ENCODE measurements around the gene SURF2. TPM values are rescaled to one million over a fixed set of nuclear protein-coding genes. Genes with fewer than 3 reads are reported as not detected.

The SURF2 gene
- total RNA-seq, 1 experiment from 2014 or later, result 20.6 TPM

DNA sequence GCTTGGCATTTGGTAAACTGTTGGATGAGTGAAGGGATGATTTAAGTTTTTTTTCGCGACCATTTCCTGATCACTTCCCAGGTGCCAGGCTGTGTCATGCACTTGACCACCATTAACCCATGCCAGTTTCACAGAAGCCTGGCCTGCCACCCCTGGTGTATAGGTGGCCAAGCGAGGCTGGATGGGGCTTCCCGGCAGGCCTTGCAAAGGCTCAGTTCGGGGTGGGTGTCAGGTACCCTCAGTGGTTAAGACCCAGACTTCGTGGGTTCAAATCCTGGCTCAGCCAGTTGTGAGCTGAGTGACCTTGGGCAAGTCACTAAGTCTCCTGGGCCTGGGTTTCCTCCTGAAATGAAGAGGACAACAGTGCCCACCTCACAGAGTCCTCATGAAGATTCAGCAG lies 10.8 kb upstream of the SURF2 start:
- Mint-ChIP-seq H3K4me1 (ENCODE audit: low read depth, unreplicated experiment) (peaks cover 6% of the 10 kb centered on the region), H3K27ac (ENCODE audit: unreplicated experiment) (no peak overlapping the region), H3K9me3 (ENCODE audit: low read depth, unreplicated experiment) (no peaks in the 10 kb centered on the region), H3K36me3 (ENCODE audit: insufficient read depth, unreplicated experiment) (peaks cover 49% of the 10 kb centered on the region), H3K4me3 (ENCODE audit: low read depth, unreplicated experiment) (no peak overlapping the region), H3K27me3 (ENCODE audit: unreplicated experiment) (no peaks in the 10 kb centered on the region)
- intact Hi-C loops (cut with micrococcal nuclease; ENCODE audit: unreplicated experiment), result loop anchor here (10.0 kb wide), 1 partner anchor 59 kb away; no protein-coding TSS in a partner anchor
- TF ChIP-seq, protein P1, sequence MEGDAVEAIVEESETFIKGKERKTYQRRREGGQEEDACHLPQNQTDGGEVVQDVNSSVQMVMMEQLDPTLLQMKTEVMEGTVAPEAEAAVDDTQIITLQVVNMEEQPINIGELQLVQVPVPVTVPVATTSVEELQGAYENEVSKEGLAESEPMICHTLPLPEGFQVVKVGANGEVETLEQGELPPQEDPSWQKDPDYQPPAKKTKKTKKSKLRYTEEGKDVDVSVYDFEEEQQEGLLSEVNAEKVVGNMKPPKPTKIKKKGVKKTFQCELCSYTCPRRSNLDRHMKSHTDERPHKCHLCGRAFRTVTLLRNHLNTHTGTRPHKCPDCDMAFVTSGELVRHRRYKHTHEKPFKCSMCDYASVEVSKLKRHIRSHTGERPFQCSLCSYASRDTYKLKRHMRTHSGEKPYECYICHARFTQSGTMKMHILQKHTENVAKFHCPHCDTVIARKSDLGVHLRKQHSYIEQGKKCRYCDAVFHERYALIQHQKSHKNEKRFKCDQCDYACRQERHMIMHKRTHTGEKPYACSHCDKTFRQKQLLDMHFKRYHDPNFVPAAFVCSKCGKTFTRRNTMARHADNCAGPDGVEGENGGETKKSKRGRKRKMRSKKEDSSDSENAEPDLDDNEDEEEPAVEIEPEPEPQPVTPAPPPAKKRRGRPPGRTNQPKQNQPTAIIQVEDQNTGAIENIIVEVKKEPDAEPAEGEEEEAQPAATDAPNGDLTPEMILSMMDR (IDR thresholded peaks at IDR 0.05; ENCODE audit: unreplicated experiment), result no peak
- no TSS peak for BruUV-seq (replicated peaks)
- CTCF ChIA-PET, result no interaction called here
- DNase-seq, result no peak

GRCh38 chr9:133346021-133346785 lies 10.1 kb upstream of the SURF2 start:
- no peak for DNase-seq
- no TSS peak for BruUV-seq (replicated peaks)
- Mint-ChIP-seq H3K27me3 (ENCODE audit: unreplicated experiment) (no peaks in the 10 kb centered on the region), H3K4me1 (ENCODE audit: low read depth, unreplicated experiment) (peaks cover 6% of the 10 kb centered on the region), H3K9me3 (ENCODE audit: low read depth, unreplicated experiment) (no peaks in the 10 kb centered on the region), H3K27ac (ENCODE audit: unreplicated experiment) (no peak overlapping the region), H3K36me3 (ENCODE audit: insufficient read depth, unreplicated experiment) (peaks cover 52% of the 10 kb centered on the region), H3K4me3 (ENCODE audit: low read depth, unreplicated experiment) (peak overlapping the region; percentile 82)
- TF ChIP-seq, protein P1 (IDR thresholded peaks at IDR 0.05; ENCODE audit: unreplicated experiment), result no peak
- intact Hi-C loops (cut with micrococcal nuclease; ENCODE audit: unreplicated experiment), result loop anchor here (10.0 kb wide), 1 partner anchor 59 kb away; no protein-coding TSS in a partner anchor
- CTCF ChIA-PET, result no interaction called here

DNA sequence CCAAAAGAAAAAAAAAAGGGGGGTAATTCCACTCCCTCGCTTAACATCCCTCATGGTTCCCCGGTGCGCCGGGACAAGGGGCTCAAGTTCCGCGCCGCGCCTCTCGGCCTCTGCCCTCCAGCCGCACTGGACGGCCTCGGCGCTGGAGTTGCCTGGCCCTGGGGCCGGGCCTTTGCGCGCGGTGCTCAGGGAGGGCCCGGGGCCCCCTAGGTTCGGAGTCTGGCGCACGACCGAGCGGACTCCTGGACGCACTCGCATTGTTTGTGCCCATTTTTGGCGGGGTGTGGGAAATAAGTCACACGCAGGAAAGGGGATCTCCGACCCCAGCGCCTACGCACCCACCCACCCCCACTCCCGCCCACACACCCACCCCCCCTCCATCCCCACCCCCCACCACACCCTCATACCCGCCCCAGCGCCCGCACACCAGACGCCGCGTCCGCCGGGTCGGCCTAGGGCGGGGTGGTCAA lies 8.8 kb upstream of the SURF2 start:
- H3K4me3 Mint-ChIP-seq (ENCODE audit: low read depth, unreplicated experiment), result peak overlapping the region; percentile 82
- no peaks in the 10 kb centered on the region for H3K9me3 Mint-ChIP-seq (ENCODE audit: low read depth, unreplicated experiment)
- BruUV-seq (replicated peaks), result no TSS peak
- H3K4me1 Mint-ChIP-seq (ENCODE audit: low read depth, unreplicated experiment), result peaks cover 6% of the 10 kb centered on the region
- TF ChIP-seq, protein P1 (IDR thresholded peaks at IDR 0.05; ENCODE audit: unreplicated experiment), result no peak
- H3K27ac Mint-ChIP-seq (ENCODE audit: unreplicated experiment), result peak overlapping the region; percentile 92
- peak; percentile 21 for DNase-seq
- peaks cover 53% of the 10 kb centered on the region for H3K36me3 Mint-ChIP-seq (ENCODE audit: insufficient read depth, unreplicated experiment)
- no peaks in the 10 kb centered on the region for H3K27me3 Mint-ChIP-seq (ENCODE audit: unreplicated experiment)
- CTCF ChIA-PET, result interaction anchor here (0.7 to 1.0 kb wide), 3 partner anchors 9 to 162 kb away, joined by 3 read pairs; partner anchors contain the start of genes SURF1 and SURF2
- intact Hi-C loops (cut with micrococcal nuclease; ENCODE audit: unreplicated experiment), result loop anchor here (10.0 kb wide), 1 partner anchor 57 kb away; no protein-coding TSS in a partner anchor

DNA sequence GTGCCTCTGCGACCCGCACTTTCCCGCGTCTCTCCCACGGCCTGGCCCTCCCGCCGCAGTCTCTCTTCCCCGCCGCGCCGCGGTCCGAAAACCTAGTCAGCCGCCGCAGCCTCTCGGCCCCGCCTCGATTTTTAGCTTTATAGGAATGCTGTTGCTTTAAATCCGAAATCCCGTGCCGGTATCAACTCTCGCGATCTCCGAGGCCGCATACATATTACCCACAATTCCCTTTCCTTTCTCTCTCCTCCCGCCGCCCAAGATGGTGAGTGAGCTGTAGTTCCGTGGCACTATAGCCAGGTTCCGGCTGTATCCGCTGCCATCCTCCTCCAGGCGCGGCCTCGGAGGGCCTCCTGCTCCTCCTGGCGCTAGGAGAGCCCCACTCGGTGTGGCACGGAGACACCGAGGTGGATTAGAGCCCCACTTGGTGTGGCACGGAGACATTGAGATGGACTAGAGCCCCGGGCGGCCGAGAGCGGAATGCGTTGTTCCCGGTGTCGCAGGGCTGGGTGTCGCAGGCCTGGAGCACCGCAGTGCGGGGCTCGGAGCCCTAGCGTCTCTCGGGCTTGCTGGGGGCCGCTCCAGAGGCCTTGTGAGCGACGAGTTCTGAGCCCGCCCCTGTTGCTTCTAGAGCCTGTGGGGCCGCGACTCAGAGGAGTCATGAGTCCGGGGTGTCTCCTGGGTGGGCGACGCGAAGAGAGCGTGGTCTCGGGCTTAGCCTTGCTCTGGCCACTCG lies 8.2 kb upstream of the SURF2 start, which contains the start of the genes MED22 and RPL7A:
Gene MED22 (minus strand): TSS at position 147 of the 733 bp plus-strand sequence. CDS start 1,469 bp downstream, outside the sequence.
Gene RPL7A (plus strand): TSS at position 234 of the 733 bp plus-strand sequence. CDS start 26 bp downstream, at position 260.
- Mint-ChIP-seq H3K27ac (ENCODE audit: unreplicated experiment) (peak within 1 kb of the TSS; percentile 92), H3K27me3 (ENCODE audit: unreplicated experiment) (no peaks in the 10 kb centered on the region), H3K9me3 (ENCODE audit: low read depth, unreplicated experiment) (no peaks in the 10 kb centered on the region), H3K36me3 (ENCODE audit: insufficient read depth, unreplicated experiment) (peaks cover 58% of the 10 kb centered on the region), H3K4me1 (ENCODE audit: low read depth, unreplicated experiment) (peaks cover 9% of the 10 kb centered on the region), H3K4me3 (ENCODE audit: low read depth, unreplicated experiment) (peak within 1 kb of the TSS; percentile 82)
- intact Hi-C loops (cut with micrococcal nuclease; ENCODE audit: unreplicated experiment), result loop anchor here (10.0 kb wide), 1 partner anchor 57 kb away; no protein-coding TSS in a partner anchor
- TF ChIP-seq, protein P1 (IDR thresholded peaks at IDR 0.05; ENCODE audit: unreplicated experiment), result no peak
- DNase-seq, result peak; percentile 81
- CTCF ChIA-PET, result interaction anchor here (0.7 to 1.0 kb wide), 2 partner anchors 155 to 162 kb away, joined by 3 read pairs; no protein-coding TSS in a partner anchor
- BruUV-seq (replicated peaks), result no TSS peak
